ENCODE data around the gene ATG13. TPM values are rescaled to one million over a fixed set of nuclear protein-coding genes. Genes with fewer than 3 reads are reported as not detected.

ATG13 gene
- total RNA-seq, 1 donor from 2014 or later: 87.7 TPM

GRCh38 chr11:46635557-46636139, 18.3 kb downstream of the ATG13 start:
- H3K4me1 Mint-ChIP-seq (ENCODE audit: low read depth, unreplicated experiment): no peaks in the 10 kb centered on the region
- TF ChIP-seq CTCF (IDR thresholded peaks at IDR 0.05; ENCODE audit: partially characterized antibody, unreplicated experiment): no peak
- no peaks in the 10 kb centered on the region for H3K27me3 Mint-ChIP-seq (ENCODE audit: unreplicated experiment)
- H3K9me3 Mint-ChIP-seq (ENCODE audit: unreplicated experiment): no peaks in the 10 kb centered on the region
- no peak for DNase-seq
- H3K4me3 Mint-ChIP-seq (ENCODE audit: unreplicated experiment): no peak overlapping the region
- H3K36me3 Mint-ChIP-seq (ENCODE audit: unreplicated experiment): no peaks in the 10 kb centered on the region
- H3K27ac Mint-ChIP-seq (ENCODE audit: unreplicated experiment): no peak overlapping the region

- Mint-ChIP-seq H3K27ac (ENCODE audit: unreplicated experiment) (no peak overlapping the region), H3K4me1 (ENCODE audit: low read depth, unreplicated experiment) (no peaks in the 10 kb centered on the region), H3K4me3 (ENCODE audit: unreplicated experiment) (no peak overlapping the region), H3K36me3 (ENCODE audit: unreplicated experiment) (no peaks in the 10 kb centered on the region), H3K9me3 (ENCODE audit: unreplicated experiment) (no peaks in the 10 kb centered on the region), H3K27me3 (ENCODE audit: unreplicated experiment) (peaks cover 2% of the 10 kb centered on the region)
- TF ChIP-seq CTCF (IDR thresholded peaks at IDR 0.05; ENCODE audit: partially characterized antibody, unreplicated experiment): no peak
- DNase-seq: no peak
Measured at GRCh38 chr11:46637546-46637945, 20.2 kb downstream of the ATG13 start.

- Mint-ChIP-seq H3K27ac (ENCODE audit: unreplicated experiment) (no peak overlapping the region), H3K4me1 (ENCODE audit: low read depth, unreplicated experiment) (no peaks in the 10 kb centered on the region), H3K4me3 (ENCODE audit: unreplicated experiment) (no peak overlapping the region), H3K27me3 (ENCODE audit: unreplicated experiment) (peaks cover 2% of the 10 kb centered on the region), H3K36me3 (ENCODE audit: unreplicated experiment) (peaks cover 4% of the 10 kb centered on the region), H3K9me3 (ENCODE audit: unreplicated experiment) (no peaks in the 10 kb centered on the region)
- TF ChIP-seq CTCF (IDR thresholded peaks at IDR 0.05; ENCODE audit: partially characterized antibody, unreplicated experiment): no peak
- DNase-seq: no peak
Measured at GRCh38 chr11:46639197-46639839, 22.0 kb downstream of the ATG13 start.

- Mint-ChIP-seq H3K27me3 (ENCODE audit: unreplicated experiment) (peaks cover 2% of the 10 kb centered on the region), H3K36me3 (ENCODE audit: unreplicated experiment) (peaks cover 4% of the 10 kb centered on the region), H3K9me3 (ENCODE audit: unreplicated experiment) (no peaks in the 10 kb centered on the region), H3K4me1 (ENCODE audit: low read depth, unreplicated experiment) (no peaks in the 10 kb centered on the region), H3K27ac (ENCODE audit: unreplicated experiment) (no peak overlapping the region), H3K4me3 (ENCODE audit: unreplicated experiment) (no peak overlapping the region)
- no peak for TF ChIP-seq CTCF (IDR thresholded peaks at IDR 0.05; ENCODE audit: partially characterized antibody, unreplicated experiment)
- DNase-seq: no peak
Measured at GRCh38 chr11:46640036-46640788, 22.9 kb downstream of the ATG13 start.

- Mint-ChIP-seq H3K4me1 (ENCODE audit: low read depth, unreplicated experiment) (no peaks in the 10 kb centered on the region), H3K27me3 (ENCODE audit: unreplicated experiment) (peaks cover 2% of the 10 kb centered on the region), H3K4me3 (ENCODE audit: unreplicated experiment) (no peak overlapping the region), H3K27ac (ENCODE audit: unreplicated experiment) (no peak overlapping the region), H3K36me3 (ENCODE audit: unreplicated experiment) (peaks cover 4% of the 10 kb centered on the region), H3K9me3 (ENCODE audit: unreplicated experiment) (no peaks in the 10 kb centered on the region)
- TF ChIP-seq CTCF (IDR thresholded peaks at IDR 0.05; ENCODE audit: partially characterized antibody, unreplicated experiment): no peak
- no peak for DNase-seq
Measured at GRCh38 chr11:46641639-46642038, 24.3 kb downstream of the ATG13 start.

Data from glutamatergic neuron (in vitro differentiated cells).